ENCODE results near the gene FANCC. TPM values are rescaled to one million over a fixed set of nuclear protein-coding genes. Genes with fewer than 3 reads are reported as not detected.
"Not testable (repeated sequence)": the region's sequence is repeated elsewhere in the genome, so short reads cannot be mapped to it uniquely, and the experiment has no call there.

The FANCC gene
- total and polyA plus RNA-seq, 2 donors, result 4.1 to 4.8 TPM

- H3K4me3 ChIP-seq (ENCODE audit: low read length in 2 of 2), result no peak overlapping the region
- no peaks in the 10 kb centered on the region for H3K4me1 ChIP-seq (ENCODE audit: control insufficient read depth in 2 of 2, insufficient read depth in 2 of 2, low read length in 2 of 2)
- DNase-seq (ENCODE audit: low read depth in 6 of 9, low spot score in 9 of 9), result no peak
- H3K27me3 ChIP-seq (ENCODE audit: control insufficient read depth in 2 of 2, insufficient read depth in 1 of 2, low read length in 1 of 2), result no peaks in the 10 kb centered on the region
- H3K9me3 ChIP-seq (ENCODE audit: control insufficient read depth in 2 of 2, insufficient read depth in 1 of 2, low read length in 1 of 2), result peaks cover 0 to 7% of the 10 kb centered on the region in 2 donors
- no peaks in the 10 kb centered on the region for H3K36me3 ChIP-seq (ENCODE audit: control insufficient read depth in 2 of 2, insufficient read depth in 2 of 2, low read length in 1 of 2)
- no peak overlapping the region for H3K27ac ChIP-seq (ENCODE audit: low read depth in 1 of 2, low read length in 1 of 2)
These were observed 35.2 kb downstream of the FANCC start for GRCh38 chr9:95282332-95282731.

- Histone ChIP-seq H3K27me3 (ENCODE audit: control insufficient read depth in 2 of 2, insufficient read depth in 1 of 2, low read length in 1 of 2) (no peaks in the 10 kb centered on the region), H3K4me3 (ENCODE audit: low read length in 2 of 2) (no peak overlapping the region), H3K4me1 (ENCODE audit: control insufficient read depth in 2 of 2, insufficient read depth in 2 of 2, low read length in 2 of 2) (peaks cover 0 to 3% of the 10 kb centered on the region in 2 donors), H3K36me3 (ENCODE audit: control insufficient read depth in 2 of 2, insufficient read depth in 2 of 2, low read length in 1 of 2) (no peaks in the 10 kb centered on the region), H3K27ac (ENCODE audit: low read depth in 1 of 2, low read length in 1 of 2) (no peak overlapping the region), H3K9me3 (ENCODE audit: control insufficient read depth in 2 of 2, insufficient read depth in 1 of 2, low read length in 1 of 2) (peaks cover 0 to 7% of the 10 kb centered on the region in 2 donors)
- no peak for DNase-seq (ENCODE audit: low read depth in 6 of 9, low spot score in 9 of 9)
- 99% methylated on average over 1 of the region's 1 CpG for WGBS
These were observed 36.8 kb downstream of the FANCC start for GRCh38 chr9:95280745-95281144.

GRCh38 chr9:95277509-95277908 is 40.0 kb downstream of the FANCC start:
- H3K4me1 ChIP-seq (ENCODE audit: control insufficient read depth in 2 of 2, insufficient read depth in 2 of 2, low read length in 2 of 2), result peaks cover 0 to 3% of the 10 kb centered on the region in 2 donors
- peaks cover 0 to 7% of the 10 kb centered on the region in 2 donors for H3K9me3 ChIP-seq (ENCODE audit: control insufficient read depth in 2 of 2, insufficient read depth in 1 of 2, low read length in 1 of 2)
- no peaks in the 10 kb centered on the region for H3K36me3 ChIP-seq (ENCODE audit: control insufficient read depth in 2 of 2, insufficient read depth in 2 of 2, low read length in 1 of 2)
- H3K27me3 ChIP-seq (ENCODE audit: control insufficient read depth in 2 of 2, insufficient read depth in 1 of 2, low read length in 1 of 2), result no peaks in the 10 kb centered on the region
- H3K4me3 ChIP-seq (ENCODE audit: low read length in 2 of 2), result no peak overlapping the region
- no peak for DNase-seq (ENCODE audit: low read depth in 6 of 9, low spot score in 9 of 9)
- H3K27ac ChIP-seq (ENCODE audit: low read depth in 1 of 2, low read length in 1 of 2), result no peak overlapping the region

GRCh38 chr9:95276395-95276954 is 41.0 kb downstream of the FANCC start:
- Histone ChIP-seq H3K27ac (ENCODE audit: low read depth in 1 of 2, low read length in 1 of 2) (no peak overlapping the region), H3K9me3 (ENCODE audit: control insufficient read depth in 2 of 2, insufficient read depth in 1 of 2, low read length in 1 of 2) (peaks cover 0 to 7% of the 10 kb centered on the region in 2 donors), H3K36me3 (ENCODE audit: control insufficient read depth in 2 of 2, insufficient read depth in 2 of 2, low read length in 1 of 2) (no peaks in the 10 kb centered on the region), H3K27me3 (ENCODE audit: control insufficient read depth in 2 of 2, insufficient read depth in 1 of 2, low read length in 1 of 2) (no peaks in the 10 kb centered on the region), H3K4me3 (ENCODE audit: low read length in 2 of 2) (no peak overlapping the region), H3K4me1 (ENCODE audit: control insufficient read depth in 2 of 2, insufficient read depth in 2 of 2, low read length in 2 of 2) (peaks cover 0 to 3% of the 10 kb centered on the region in 2 donors)
- 67% methylated on average over 8 of the region's 8 CpGs for WGBS
- peak in 6 of 9 donors; percentile 9 to 58 (median 18) for DNase-seq (ENCODE audit: low read depth in 6 of 9, low spot score in 9 of 9)

- not testable (repeated sequence) for H3K27ac ChIP-seq (ENCODE audit: low read depth in 1 of 2, low read length in 1 of 2); H3K9me3 ChIP-seq (ENCODE audit: control insufficient read depth in 2 of 2, insufficient read depth in 1 of 2, low read length in 1 of 2); H3K36me3 ChIP-seq (ENCODE audit: control insufficient read depth in 2 of 2, insufficient read depth in 2 of 2, low read length in 1 of 2); H3K27me3 ChIP-seq (ENCODE audit: control insufficient read depth in 2 of 2, insufficient read depth in 1 of 2, low read length in 1 of 2); DNase-seq (ENCODE audit: low read depth in 6 of 9, low spot score in 9 of 9); H3K4me1 ChIP-seq (ENCODE audit: control insufficient read depth in 2 of 2, insufficient read depth in 2 of 2, low read length in 2 of 2); H3K4me3 ChIP-seq (ENCODE audit: low read length in 2 of 2)
- WGBS, result 96% methylated on average over 2 of the region's 2 CpGs
These were observed 43.3 kb downstream of the FANCC start for GRCh38 chr9:95274160-95274559.

GRCh38 chr9:95273369-95274022 is 44.0 kb downstream of the FANCC start:
- H3K4me1 ChIP-seq (ENCODE audit: control insufficient read depth in 2 of 2, insufficient read depth in 2 of 2, low read length in 2 of 2), result peaks cover 0 to 3% of the 10 kb centered on the region in 2 donors
- WGBS, result 55% methylated on average over 4 of the region's 4 CpGs
- H3K27me3 ChIP-seq (ENCODE audit: control insufficient read depth in 2 of 2, insufficient read depth in 1 of 2, low read length in 1 of 2), result no peaks in the 10 kb centered on the region
- DNase-seq (ENCODE audit: low read depth in 6 of 9, low spot score in 9 of 9), result no peak
- H3K4me3 ChIP-seq (ENCODE audit: low read length in 2 of 2), result no peak overlapping the region
- no peaks in the 10 kb centered on the region for H3K9me3 ChIP-seq (ENCODE audit: control insufficient read depth in 2 of 2, insufficient read depth in 1 of 2, low read length in 1 of 2)
- H3K36me3 ChIP-seq (ENCODE audit: control insufficient read depth in 2 of 2, insufficient read depth in 2 of 2, low read length in 1 of 2), result no peaks in the 10 kb centered on the region
- H3K27ac ChIP-seq (ENCODE audit: low read depth in 1 of 2, low read length in 1 of 2), result no peak overlapping the region

GRCh38 chr9:95272830-95273229 is 44.7 kb downstream of the FANCC start:
- Histone ChIP-seq H3K4me3 (ENCODE audit: low read length in 2 of 2) (no peak overlapping the region), H3K36me3 (ENCODE audit: control insufficient read depth in 2 of 2, insufficient read depth in 2 of 2, low read length in 1 of 2) (no peaks in the 10 kb centered on the region), H3K27ac (ENCODE audit: low read depth in 1 of 2, low read length in 1 of 2) (no peak overlapping the region), H3K4me1 (ENCODE audit: control insufficient read depth in 2 of 2, insufficient read depth in 2 of 2, low read length in 2 of 2) (peaks cover 0 to 3% of the 10 kb centered on the region in 2 donors), H3K27me3 (ENCODE audit: control insufficient read depth in 2 of 2, insufficient read depth in 1 of 2, low read length in 1 of 2) (no peaks in the 10 kb centered on the region), H3K9me3 (ENCODE audit: control insufficient read depth in 2 of 2, insufficient read depth in 1 of 2, low read length in 1 of 2) (no peaks in the 10 kb centered on the region)
- no peak for DNase-seq (ENCODE audit: low read depth in 6 of 9, low spot score in 9 of 9)
- 97% methylated on average over 8 of the region's 8 CpGs for WGBS

GRCh38 chr9:95270790-95271189 is 46.7 kb downstream of the FANCC start:
- Histone ChIP-seq H3K4me3 (ENCODE audit: low read length in 2 of 2) (no peak overlapping the region), H3K36me3 (ENCODE audit: control insufficient read depth in 2 of 2, insufficient read depth in 2 of 2, low read length in 1 of 2) (no peaks in the 10 kb centered on the region), H3K27ac (ENCODE audit: low read depth in 1 of 2, low read length in 1 of 2) (no peak overlapping the region), H3K4me1 (ENCODE audit: control insufficient read depth in 2 of 2, insufficient read depth in 2 of 2, low read length in 2 of 2) (no peaks in the 10 kb centered on the region), H3K9me3 (ENCODE audit: control insufficient read depth in 2 of 2, insufficient read depth in 1 of 2, low read length in 1 of 2) (peaks cover 0 to 1% of the 10 kb centered on the region in 2 donors), H3K27me3 (ENCODE audit: control insufficient read depth in 2 of 2, insufficient read depth in 1 of 2, low read length in 1 of 2) (no peaks in the 10 kb centered on the region)
- WGBS, result 95% methylated on average over 4 of the region's 4 CpGs
- DNase-seq (ENCODE audit: low read depth in 6 of 9, low spot score in 9 of 9), result no peak

- not testable (repeated sequence) for H3K36me3 ChIP-seq (ENCODE audit: control insufficient read depth in 2 of 2, insufficient read depth in 2 of 2, low read length in 1 of 2); H3K4me3 ChIP-seq (ENCODE audit: low read length in 2 of 2); H3K27ac ChIP-seq (ENCODE audit: low read depth in 1 of 2, low read length in 1 of 2); H3K27me3 ChIP-seq (ENCODE audit: control insufficient read depth in 2 of 2, insufficient read depth in 1 of 2, low read length in 1 of 2); H3K9me3 ChIP-seq (ENCODE audit: control insufficient read depth in 2 of 2, insufficient read depth in 1 of 2, low read length in 1 of 2); DNase-seq (ENCODE audit: low read depth in 6 of 9, low spot score in 9 of 9); H3K4me1 ChIP-seq (ENCODE audit: control insufficient read depth in 2 of 2, insufficient read depth in 2 of 2, low read length in 2 of 2)
- 98% methylated on average over 18 of the region's 18 CpGs for WGBS
These were observed 47.4 kb downstream of the FANCC start for GRCh38 chr9:95269803-95270773.
